GM19239 (cell line): ENCODE results near the gene CAPN10.
"Not testable (repeated sequence)": the region's sequence is repeated elsewhere in the genome, so short reads cannot be mapped to it uniquely, and the experiment has no call there.

ENCODE experiments used
- DNase-seq: peaks from one replicate; pipeline ENCODE4 v3.0.0; 2011; ENCODE audit warnings: low spot score; ENCODE audit not compliant: insufficient read length
- FAIRE-seq: peaks from 2 replicates; lab custom pipeline; 2011; peaks lifted over from hg19 to GRCh38; lab: Jason Lieb, UNC

CAPN10 gene, protein sequence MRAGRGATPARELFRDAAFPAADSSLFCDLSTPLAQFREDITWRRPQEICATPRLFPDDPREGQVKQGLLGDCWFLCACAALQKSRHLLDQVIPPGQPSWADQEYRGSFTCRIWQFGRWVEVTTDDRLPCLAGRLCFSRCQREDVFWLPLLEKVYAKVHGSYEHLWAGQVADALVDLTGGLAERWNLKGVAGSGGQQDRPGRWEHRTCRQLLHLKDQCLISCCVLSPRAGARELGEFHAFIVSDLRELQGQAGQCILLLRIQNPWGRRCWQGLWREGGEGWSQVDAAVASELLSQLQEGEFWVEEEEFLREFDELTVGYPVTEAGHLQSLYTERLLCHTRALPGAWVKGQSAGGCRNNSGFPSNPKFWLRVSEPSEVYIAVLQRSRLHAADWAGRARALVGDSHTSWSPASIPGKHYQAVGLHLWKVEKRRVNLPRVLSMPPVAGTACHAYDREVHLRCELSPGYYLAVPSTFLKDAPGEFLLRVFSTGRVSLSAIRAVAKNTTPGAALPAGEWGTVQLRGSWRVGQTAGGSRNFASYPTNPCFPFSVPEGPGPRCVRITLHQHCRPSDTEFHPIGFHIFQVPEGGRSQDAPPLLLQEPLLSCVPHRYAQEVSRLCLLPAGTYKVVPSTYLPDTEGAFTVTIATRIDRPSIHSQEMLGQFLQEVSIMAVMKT

DNA sequence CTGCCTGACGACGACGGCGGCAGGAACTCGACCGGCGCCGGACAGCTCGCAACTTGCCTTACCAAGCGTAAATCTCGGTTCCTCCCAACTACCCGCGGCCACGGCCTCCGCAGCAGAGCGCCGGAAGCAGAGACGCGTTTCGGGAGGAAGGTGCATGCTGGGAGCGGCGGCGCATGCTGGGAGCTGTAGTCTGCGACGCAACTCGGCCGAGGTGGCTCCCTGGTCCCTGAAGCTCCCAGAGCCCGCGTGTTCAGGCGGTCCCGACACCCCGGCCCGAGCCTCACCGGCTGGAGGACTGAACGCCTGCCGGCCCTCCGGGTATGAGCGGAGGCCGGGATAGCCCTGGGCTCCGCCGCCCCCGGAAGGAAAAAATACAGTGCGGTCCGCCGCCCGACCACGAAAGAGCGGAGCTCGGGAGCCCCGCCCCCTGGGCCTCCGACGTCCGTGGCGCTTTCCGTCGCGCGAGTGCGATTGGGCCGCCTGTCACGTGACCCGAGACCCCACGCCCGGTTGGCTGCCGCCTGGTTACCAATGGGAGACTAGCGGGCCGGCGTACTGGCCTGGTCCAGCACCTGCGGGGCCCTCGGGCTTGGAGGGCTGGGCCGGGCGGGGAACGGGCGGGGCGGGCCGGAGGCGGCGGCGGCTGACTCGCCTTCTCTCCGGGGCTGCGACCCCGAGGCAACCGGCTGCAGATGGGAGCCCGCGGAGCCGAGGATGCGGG lies at the start of gene CAPN10:
TSS of gene CAPN10 (plus strand) at position 537 of the 721 bp plus-strand sequence. CDS start at position 715, 178 bp downstream.
- DNase-seq: peak; percentile 94
- peak; percentile 98 for FAIRE-seq

DNA sequence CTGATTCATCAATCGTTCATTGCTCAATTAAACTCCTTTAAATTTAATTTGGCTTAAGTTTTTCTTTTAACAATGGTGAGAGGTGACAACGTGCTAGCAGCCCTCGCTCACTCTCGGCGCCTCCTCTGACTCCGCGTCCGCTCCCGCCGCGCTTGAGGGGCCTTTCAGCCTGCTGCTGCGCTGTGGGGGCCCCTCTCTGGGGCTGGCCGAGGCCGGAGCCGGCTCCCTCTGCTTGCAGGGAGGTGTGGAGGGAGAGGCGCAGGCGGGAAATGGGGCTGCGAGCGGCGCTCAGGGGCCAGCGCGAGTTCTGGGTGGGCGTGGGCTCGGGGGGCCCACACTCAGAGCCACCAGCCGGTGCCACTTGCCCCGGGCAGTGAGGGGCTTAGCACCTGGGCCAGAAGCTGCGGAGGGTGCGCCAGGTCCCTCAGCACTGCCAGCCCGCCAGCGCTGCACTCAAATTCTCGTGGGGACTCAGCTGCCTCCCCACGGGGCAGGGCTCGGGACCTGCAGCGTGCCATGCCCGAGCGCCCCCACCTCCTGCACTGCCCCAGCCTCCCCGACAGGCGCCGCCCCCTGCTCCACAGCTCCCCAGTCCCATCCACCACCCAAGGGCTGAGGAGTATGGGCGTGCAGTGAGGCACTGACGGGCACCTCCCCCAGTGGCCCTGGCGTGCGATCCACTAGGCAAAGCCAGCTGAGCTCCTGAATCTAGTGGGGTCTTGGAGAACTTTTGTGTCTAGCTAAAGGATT lies 48.3 kb upstream of the CAPN10 start:
- no peak for FAIRE-seq
- no peak for DNase-seq

DNA sequence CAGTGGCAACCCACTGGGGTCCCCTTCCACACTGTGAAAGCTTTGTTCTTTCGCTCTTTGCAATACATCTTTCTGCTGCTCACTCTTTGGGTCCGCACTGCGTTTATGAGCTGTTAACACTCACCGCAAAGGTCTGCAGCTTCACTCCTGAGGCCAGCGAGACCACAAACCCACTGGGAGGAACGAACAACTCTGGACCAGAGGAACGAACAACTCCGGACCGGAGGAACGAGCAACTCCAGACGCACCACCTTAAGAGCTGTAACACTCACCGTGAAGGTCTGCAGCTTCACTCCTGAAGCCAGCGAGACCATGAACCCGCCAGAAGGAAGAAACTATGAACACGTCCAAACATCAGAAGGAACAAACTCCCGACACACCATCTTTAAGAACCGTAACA lies 47.4 kb upstream of the CAPN10 start:
- DNase-seq, FAIRE-seq: not testable (repeated sequence)

DNA sequence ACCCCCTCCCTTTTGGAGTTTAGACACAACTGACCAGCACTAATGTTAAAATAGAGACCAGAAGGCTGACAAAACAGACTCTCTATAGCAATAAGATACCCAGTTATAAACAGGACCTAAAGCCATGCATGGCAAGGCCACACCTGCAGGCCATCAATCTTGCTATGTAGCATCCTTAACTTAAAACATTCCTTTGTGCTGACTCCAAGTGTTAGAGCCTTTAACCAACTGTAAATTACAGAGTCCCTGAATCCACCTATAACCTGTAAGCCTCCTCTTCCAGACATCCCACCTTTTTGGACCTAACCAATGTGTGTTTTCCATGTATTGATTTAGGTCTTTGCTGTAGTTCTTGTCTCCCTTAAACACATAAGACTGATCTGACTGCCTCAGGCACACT lies 46.6 kb upstream of the CAPN10 start:
- no peak for FAIRE-seq
- DNase-seq: no peak

DNA sequence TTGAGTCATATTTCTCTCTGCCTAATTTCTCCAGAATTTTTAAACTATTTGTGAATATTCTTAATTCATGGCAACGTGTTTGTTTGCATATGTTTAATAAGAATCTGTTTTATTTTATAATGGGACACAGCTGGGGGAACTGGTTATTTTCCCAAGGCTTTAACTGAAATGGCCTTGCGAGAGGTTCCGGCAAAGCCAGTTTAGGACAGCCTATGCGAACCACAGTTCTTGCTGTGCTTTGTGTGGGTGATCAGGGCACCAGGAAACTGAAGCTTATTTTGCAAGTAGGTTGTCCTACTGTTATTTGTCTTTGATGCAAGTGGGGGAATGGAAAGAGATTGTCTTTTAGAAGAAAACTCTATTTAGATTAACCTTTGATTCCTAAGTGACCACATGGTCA lies 35.2 kb upstream of the CAPN10 start:
- no peak for FAIRE-seq
- DNase-seq: no peak

DNA sequence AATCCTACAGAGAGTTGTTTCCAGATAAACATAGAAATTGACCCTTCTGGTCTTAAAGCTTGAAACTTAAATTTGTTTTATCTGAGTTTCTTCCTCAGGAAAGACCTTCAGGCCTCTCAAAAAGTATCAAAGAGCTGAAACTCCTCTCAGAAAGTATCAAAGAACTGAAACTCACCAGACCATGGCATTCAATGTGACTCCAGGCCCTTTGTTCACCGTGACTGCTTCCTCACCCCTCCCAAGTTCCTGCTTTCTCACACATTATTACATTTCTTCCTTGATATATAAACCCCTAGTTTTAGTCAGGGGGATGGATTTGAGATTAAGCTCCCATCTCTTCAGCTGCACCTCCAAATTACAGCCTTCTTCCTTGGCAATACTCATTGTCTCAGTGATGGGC lies 34.7 kb upstream of the CAPN10 start:
- DNase-seq (no peak), FAIRE-seq (no peak)

DNA sequence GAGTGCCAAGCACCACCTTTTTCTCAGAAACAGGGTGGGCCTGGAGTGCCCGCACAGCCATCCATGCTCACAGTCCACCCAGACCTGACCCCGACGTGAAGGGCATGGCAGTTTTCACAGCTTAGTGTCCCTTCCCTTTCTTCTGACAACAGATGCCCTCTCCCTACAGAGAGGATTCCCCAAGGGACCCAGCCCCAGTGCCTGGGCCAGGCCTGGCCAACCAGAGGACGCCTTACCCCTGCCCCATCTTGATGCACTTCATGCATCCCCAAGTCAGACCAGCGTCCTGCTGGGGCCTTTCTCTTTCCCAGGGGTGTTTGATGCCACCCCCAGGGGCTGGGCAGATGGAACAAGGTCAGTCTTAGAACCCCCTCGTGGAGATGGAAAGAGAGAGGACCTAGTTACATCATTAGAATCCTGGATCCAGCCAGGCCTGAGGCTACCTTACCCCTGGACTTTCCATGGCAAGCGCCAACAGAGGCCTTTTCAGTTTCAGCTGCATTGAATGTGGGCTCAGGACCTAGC lies 32.5 kb upstream of the CAPN10 start:
- FAIRE-seq: no peak
- DNase-seq: no peak

DNA sequence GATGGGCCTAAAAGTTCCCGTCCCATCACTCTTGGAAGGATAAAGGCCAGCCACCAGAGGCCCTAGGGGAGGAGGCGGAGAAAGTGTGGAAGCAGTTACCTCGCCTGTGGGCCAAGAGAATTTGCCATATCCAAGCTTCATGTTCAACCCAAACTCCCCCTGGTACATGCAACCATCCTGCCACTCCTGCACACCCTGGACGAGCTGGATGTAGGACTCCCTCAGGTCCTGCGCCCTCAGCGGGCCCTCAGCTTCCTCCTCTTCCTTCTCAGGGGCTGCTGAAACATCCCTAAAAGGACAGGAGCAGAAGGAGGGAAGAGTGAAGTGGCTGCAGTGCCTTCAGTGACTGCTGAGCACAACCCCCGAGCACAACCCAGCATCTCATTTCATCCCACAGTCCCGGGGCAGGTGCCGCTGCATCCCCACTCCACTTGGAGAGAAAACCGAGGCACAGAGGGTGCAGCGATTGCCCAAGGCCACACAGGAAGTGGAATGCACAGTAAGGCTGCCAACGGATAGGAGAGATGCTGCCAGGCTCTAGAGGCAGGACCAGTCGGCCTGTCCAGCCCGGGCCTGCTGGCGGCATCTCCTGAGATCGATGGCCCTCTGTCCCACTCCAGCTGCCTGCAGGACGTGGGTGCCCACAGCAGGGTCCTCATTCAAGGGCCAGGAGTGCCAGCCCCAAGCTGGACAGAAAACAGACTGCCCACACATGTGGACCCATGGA lies 31.6 kb upstream of the CAPN10 start:
- DNase-seq (no peak), FAIRE-seq (no peak)

DNA sequence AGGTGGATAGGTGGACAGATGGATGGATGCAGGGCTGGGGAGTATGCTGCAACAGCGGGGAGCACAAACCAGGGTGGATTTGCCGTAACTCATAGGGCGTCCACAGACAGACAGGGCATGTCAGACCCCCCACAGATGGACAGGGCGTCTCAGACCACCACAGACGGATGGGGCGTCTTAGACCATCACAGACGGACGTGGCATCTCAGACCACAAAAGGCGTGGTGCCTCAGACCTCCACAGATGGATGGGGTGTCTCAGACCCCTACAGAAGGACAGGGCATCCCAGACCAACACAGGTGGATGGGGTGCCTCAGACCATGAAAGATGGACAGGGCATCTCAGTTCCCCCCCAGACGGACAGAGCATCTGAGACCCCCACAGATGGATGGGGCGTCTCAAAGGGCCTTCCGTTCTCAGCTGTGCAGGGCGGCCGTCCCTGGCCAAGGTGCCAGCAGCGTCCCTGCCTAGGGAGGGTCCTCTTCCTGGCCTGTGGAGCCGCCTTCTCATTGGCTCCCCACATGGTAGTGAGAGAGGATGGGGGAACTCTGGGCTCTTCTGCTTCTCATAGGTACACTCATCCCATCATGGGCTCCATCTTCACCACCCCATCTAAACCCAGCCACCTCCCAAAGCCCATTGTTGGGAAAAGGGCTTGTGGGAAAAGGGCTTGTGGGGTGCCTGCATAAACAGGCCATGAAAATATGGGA lies 30.8 kb upstream of the CAPN10 start:
- FAIRE-seq: no peak
- no peak for DNase-seq

DNA sequence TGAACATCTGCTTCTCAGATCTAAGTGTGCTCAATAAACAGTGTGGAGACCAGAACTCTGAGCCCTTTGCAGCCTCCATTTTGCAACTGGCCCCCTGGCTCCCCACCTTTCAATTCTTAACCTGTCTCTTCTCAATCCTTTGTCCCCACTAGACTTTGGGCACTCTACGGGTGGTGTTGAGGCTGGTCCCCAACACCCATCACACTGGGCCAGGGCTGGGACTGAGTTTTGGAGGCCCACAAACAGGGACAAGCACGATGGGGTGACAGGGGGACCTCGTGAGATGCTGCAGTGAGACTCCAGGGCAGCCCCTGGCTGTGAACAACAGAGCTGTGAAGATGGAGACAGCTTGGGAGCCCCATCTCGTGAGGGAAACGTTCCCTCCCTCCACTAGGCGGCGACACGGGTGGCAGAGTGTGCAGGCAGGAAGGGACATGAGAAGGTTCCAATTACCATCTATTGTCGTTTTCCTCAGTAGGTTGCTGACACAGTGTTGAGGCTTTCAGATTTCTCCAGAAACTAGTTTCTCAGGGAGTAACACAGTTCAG lies 29.9 kb upstream of the CAPN10 start:
- FAIRE-seq (peak; percentile 18), DNase-seq (no peak)

DNA sequence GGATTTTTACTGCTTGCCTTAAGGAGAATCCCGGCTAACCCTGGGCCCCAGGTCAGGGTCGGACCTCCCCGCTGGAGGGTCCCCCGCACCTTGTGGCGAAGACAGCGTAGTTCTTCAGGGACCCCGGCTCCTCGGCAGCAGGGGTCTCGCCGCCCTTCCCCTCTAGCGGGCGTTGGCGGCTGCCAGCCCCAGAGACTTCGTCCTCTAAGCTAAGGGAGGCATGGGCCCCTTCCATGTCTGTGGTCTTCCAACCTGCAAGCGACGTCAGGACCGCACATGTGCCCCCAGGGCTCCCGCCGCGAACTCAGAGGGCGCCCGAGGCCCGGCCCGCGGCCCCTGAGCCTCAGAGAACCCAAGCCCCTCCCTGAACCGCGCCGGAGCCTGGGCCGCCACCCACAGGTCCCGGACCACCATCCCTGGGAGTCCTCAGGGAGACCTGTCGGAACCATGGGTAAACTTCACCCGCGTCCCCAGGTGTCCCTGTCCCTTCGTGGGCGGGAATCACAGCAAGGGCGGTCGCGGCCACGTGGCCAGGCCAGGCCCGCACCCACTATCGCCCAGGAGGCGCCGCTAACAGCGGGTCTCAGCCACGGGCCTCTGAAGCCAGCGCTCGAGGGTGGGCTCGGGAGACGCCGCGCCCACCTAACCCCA lies 29.3 kb upstream of the CAPN10 start:
- DNase-seq: no peak
- no peak for FAIRE-seq

DNA sequence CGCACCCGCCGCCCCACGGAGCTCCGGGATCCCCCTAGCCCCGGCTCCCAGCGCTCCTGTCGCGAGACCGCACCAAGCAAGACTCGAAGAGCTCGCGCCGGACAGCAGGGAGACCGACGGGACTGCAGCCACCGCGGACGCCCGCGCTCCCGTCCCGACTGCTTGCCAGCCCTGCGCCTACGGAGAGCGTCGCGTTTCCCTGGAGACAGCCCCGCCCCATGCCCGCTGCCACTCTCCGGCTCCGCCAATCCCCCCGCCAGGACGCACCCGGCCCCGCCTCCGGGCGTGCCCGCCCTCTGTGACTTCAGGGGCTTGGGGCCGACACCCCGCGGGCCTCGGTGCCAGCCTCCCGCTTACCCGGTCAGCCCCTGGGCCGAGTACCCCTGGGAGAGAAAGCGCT lies 28.7 kb upstream of the CAPN10 start, which contains the start of gene ANKMY1:
TSS of gene ANKMY1 (minus strand) at position 181 of the 400 bp plus-strand sequence. CDS start 653 bp downstream, outside the sequence.
- DNase-seq (no peak), FAIRE-seq (no peak)

DNA sequence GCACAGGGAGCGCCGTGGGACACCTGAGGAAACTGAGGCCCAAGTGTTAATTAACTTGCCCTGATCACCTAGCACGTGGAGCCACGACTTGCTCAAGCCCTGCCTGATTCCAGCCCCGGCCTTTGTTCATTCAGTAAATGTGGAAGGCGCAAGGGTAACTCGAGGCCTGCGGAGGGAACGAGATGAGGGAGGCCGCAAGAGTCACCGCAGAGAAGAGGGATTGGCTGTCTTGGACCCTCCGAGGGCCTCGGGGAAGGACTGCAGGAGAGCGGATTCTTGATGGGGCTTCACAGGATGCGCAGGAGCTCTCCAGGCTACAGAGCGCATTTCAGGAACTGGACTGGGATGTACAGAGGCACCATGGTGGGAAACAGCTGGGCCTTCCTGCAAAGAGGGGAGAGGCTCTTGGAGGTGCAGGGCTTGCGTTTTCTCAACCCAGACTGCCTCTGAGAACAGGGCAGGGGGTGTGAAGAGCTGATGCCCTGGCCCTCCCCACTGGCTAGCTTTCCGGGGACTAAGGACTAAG lies 28.2 kb upstream of the CAPN10 start:
- DNase-seq: no peak
- FAIRE-seq: no peak

DNA sequence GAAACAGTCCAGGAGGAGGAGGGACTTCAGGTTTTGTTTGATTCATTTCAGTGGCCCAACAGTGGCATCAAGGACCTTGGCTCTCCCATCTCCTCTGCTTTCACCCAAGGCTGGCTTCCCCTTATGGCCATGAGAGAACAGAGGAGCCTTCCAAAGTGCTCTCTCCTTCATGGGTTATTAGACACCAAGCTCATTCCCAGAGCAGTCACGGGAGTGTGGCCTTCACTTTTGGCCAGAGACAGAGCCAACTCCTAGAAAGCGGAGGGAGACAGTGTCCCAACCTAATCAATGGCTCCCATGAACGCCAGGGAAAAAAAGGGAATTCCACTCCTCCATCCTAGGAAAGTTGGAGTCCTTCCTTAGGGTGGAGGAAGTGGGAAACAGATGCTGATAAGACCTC lies 27.2 kb upstream of the CAPN10 start:
- DNase-seq (no peak), FAIRE-seq (no peak)

DNA sequence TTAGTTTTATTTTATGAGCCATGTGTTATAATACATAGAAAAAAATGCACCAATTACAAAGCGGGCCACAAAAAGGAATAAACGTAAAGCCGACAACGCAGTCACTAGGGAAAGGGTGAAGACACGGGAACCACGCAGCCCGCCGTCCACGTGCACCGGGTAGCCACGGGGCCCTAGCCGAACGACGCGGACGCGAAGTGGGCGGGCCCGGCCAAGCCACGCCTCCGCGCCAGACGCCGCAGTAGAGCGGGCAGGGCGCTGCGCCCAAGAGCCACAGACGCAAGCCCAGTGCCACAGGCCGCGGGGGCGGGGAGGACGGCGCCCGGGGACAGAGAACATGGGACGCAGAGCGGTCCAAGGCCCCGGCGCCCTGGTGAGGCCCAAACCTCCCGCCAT lies 26.5 kb upstream of the CAPN10 start, which contains the start of gene DUSP28:
TSS of gene DUSP28 (plus strand) at position 274 of the 396 bp plus-strand sequence. CDS start 328 bp downstream, outside the sequence.
- FAIRE-seq (peak; percentile 89), DNase-seq (peak; percentile 94)

DNA sequence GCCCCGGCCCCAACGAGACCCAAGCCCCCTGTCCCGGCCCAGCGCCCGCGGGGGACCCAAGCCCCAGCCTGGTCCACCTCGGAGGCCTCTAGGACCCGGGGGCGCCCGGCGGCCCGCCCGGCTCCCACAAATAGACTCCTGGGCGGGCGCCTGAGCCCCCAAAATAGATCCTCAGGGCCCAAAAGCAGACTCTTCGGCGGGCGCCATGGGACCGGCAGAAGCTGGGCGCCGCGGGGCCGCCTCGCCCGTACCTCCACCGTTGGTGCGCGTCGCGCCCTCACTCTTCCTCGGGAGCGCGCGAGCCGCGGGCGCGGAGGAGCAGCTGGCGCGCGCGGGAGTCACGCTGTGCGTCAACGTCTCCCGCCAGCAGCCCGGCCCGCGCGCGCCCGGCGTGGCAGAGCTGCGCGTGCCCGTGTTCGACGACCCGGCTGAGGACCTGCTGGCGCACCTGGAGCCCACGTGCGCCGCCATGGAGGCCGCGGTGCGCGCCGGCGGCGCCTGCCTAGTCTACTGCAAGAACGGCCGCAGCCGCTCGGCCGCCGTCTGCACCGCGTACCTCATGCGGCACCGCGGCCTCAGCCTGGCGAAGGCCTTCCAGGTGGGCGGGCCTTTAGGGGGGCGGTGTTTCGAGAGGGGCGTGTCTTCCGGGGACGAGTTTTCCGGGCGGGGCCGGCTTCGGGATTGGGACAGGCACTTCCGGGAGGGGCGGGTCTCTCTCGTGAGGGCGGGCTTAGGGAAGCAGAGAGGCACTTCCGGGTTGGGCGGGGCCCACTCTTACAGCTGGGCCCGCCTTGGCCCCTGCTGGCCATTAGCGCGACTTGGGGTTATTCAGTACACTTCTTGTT lies 25.8 kb upstream of the CAPN10 start:
- FAIRE-seq: peak; percentile 74

More for the DNA sequence above, 25.8 kb upstream of the CAPN10 start:
- DNase-seq: peak; percentile 70
